Endometrium (tissue), 2 donors: ENCODE results near the gene BEND6.
"Not testable (repeated sequence)": the region's sequence is repeated elsewhere in the genome, so short reads cannot be mapped to it uniquely, and the experiment has no call there.

Experiments
- FAIRE-seq: peaks from 2 replicates; lab custom pipeline; 2012; peaks lifted over from hg19 to GRCh38; lab: Jason Lieb, UNC
- donor health status: control.
- donor health status: control.

Gene BEND6

DNA sequence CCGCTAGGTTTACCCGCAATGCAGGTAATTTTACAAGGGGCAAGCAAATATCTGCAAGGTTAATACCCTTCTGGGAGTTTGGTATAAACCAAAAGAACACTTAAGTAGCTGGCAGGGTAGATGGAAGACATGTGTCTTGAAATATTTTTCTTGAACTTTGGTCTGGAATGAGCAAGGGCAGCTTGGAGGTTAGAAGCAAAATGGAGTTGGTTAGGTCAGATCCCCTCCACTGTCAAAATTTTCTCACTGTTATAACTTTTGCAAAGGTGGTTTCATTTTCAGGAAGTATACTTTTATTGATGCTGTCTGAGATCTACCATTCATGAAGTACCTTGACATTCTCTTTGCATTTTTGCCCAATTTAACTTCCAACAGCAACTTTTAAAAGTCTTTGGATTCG, 78.3 kb downstream of the BEND6 start:
- no peak for FAIRE-seq

DNA sequence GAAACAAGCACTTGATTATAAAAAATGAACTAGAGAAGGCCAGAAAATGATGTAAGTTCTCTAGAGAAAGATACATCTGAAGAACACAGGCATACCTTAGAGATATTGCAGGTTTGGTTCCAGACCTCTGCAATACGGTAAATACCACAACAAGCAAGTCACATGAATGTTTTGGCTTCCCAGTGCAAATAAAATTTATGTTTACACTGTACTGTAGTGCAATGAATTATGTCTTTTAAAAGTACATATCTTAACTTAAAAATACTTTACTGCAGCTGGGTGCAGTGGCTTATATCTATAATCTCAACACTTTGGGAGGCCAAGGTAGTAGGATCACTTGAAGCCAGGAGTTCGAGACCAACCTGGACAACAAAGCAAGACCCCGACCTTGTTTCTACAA, 80.6 kb downstream of the BEND6 start:
- no peak for FAIRE-seq

DNA sequence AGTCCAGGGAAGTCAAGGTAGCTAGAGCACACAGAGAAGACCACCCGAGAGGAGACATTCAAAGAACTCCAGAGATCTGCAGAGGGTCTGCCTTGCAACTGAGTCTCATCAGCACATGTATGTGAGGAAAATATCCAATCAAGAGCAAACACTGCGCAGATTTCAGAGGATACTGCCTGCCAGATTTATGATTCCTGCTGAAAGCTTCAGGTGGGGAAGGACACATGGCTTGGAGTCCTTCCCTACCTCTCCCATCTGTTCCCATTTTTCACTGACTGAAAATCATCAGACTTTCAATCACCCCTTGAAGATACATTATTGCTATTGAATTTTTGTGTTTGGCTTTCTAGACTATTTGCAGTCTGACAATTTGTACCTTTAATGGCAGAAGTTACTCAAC, 84.0 kb downstream of the BEND6 start:
- no peak for FAIRE-seq

GRCh38 chr6:57040011-57040410, 85.1 kb downstream of the BEND6 start:
- FAIRE-seq = no peak

GRCh38 chr6:57044061-57044460, 89.2 kb downstream of the BEND6 start:
- not testable (repeated sequence) for FAIRE-seq

DNA sequence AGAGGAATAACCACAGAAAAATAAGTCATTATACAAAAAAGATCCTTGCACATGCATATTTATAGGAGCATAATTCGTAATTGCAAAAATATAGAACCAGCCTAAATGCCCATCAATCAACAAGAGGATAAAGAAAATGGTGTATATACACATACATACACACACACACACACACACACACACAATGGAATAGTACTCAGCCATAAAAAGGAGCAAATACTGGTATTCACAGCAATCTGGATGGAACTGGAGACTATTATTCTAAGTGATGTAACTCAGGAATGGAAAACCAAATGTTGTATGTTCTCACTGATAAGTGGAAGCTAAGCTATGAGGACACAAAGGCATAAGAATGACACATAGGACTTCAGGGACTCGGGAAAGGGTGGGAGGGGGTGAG, 89.7 kb downstream of the BEND6 start:
- no peak for FAIRE-seq

DNA sequence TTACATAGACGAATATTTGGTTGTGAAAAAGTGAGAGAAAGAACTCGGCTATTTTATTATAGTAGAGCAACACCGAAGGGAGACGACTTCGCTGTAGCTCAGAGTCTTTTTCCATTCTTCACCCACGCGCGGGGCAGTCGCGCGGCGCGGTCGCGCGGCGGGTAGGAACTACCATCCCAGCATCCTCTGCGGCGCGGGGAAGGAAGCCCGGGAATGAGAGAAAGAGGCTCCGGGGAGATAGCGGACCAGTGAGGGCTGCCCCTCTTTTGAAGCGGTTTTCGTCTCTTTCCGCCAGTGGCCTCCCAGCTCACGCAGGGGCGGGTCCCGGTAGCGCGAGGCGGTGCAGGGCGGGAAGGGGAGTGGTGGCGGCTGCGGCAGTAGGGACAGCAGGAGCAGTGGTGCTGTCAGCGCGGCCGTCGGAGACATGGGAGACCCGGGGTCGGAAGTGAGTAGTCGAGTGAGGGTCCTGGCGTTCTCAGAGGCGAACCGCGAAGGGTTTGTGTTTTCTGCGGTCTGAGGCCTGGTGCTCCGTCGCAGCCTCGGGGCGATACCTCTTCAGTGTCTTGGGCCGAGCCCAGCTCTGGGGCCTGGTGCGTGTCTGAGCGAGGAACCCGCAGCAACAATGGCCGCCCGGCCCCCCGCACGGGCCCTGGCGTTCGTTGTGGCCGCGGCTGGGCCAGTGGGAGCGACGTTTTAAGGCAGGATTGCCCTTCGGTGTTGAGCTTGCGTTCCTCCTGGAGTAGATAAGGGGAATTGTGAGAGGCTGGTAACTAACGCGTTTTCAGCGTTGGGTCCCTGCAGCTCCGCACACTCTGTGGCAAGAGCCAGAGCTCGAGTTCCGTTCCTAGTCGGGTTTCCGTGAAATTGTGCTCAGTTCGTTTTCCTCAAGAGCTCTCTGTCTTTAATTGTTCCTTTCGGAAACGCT, 91.7 kb downstream of the BEND6 start, which contains the start of gene KIAA1586:
TSS of gene KIAA1586 (plus strand) at position 362 of the 925 bp plus-strand sequence. CDS start at position 425, 63 bp downstream.
- not testable (repeated sequence) for FAIRE-seq

DNA sequence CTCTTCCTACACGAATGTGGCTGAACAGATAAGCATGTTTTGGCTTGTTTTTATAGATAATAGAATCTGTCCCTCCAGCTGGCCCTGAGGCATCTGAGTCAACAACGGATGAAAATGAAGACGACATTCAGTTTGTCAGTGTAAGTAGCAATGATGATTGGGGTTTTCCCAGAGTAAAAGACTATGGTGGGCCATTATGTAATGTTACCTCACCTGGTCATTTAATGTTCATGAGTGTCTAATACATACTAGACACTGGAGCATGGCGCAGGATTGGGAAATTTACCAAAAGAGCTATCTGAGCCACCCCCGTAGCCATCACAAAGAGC, 92.3 kb downstream of the BEND6 start:
- not testable (repeated sequence) for FAIRE-seq

- not testable (repeated sequence) for FAIRE-seq
Observed at GRCh38 chr6:57047859-57048258, 93.0 kb downstream of the BEND6 start.

GRCh38 chr6:57048577-57048976, 93.7 kb downstream of the BEND6 start:
- no peak for FAIRE-seq

DNA sequence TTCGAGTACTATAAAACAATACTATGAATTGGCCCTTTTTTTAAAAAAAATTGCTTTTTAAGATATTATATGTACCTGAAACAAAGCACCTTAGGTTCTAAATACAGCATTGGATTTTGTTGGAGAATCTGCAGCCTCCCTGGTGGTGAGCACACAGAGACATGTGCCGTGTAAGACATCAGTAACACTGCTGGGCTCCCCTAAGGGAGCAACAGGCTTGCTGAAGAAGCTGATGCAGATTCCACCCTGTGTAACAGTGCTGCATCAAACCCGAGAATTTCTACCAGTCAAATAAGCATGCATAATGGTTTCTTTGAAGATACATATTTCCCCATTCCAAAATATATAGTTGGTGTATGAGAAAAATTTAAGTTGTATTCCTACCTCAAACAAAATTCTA, 108.9 kb downstream of the BEND6 start:
- no peak for FAIRE-seq

- no peak for FAIRE-seq
Observed at GRCh38 chr6:57064809-57065208, 109.9 kb downstream of the BEND6 start.

GRCh38 chr6:57068061-57068460, 113.2 kb downstream of the BEND6 start:
- no peak for FAIRE-seq

DNA sequence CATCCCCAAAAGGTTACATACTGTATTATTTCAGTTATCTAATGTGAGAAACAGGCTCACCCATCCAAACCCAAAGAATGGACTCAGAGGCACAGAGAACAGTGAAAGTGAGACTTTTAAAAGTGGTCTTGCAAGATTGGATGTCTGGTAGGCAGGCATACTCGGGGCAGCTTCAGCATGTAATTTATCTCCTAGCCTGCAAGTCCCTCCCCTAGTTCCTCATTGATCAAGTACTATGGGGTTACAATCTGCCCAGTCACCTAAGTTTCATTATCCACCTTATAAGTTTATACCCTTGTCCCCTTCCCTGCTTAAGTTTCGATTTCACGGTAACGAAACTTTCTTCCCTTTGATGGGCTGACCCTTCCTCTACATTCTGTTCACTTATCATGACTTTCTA, 114.3 kb downstream of the BEND6 start:
- FAIRE-seq = no peak

GRCh38 chr6:57069920-57070331, 115.0 kb downstream of the BEND6 start:
- FAIRE-seq = no peak

GRCh38 chr6:57072108-57072507, 117.2 kb downstream of the BEND6 start:
- no peak for FAIRE-seq

- no peak for FAIRE-seq
Observed at GRCh38 chr6:57074383-57074782, 119.5 kb downstream of the BEND6 start.

GRCh38 chr6:57075092-57075491, 120.2 kb downstream of the BEND6 start:
- FAIRE-seq = no peak
